HG03103 (cell line): ENCODE measurements around the gene COG7.
"Not testable (repeated sequence)": the region's sequence is repeated elsewhere in the genome, so short reads cannot be mapped to it uniquely, and the experiment has no call there.

ENCODE experiments used
- ATAC-seq: cut with Tn5 transposase; IDR thresholded peaks from one replicate; pipeline ENCODE4 v1.9.1; 2021; ENCODE audit warnings: low read depth; ENCODE audit not compliant: unreplicated experiment

The COG7 gene

DNA sequence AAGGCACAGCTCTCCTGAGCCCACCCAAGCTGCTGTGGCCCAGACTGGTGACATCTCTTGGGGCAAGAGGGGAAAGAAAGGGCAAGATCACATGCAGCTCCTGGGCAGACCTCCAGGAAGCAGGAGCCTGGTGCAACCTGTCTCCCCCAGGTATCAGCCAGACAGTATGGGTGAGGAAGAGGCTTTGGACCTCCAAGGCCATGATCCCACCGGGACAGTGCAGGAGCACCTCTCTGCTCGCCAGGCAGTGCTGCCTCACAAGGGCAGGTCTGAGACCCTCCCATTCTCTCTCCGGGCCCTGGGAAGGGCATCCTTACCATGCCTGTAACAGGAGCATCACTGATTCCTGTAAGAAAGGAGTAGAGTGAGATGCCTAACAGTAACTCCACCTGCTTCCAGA lies 25.6 kb upstream of the COG7 start:
- ATAC-seq, result no peak

DNA sequence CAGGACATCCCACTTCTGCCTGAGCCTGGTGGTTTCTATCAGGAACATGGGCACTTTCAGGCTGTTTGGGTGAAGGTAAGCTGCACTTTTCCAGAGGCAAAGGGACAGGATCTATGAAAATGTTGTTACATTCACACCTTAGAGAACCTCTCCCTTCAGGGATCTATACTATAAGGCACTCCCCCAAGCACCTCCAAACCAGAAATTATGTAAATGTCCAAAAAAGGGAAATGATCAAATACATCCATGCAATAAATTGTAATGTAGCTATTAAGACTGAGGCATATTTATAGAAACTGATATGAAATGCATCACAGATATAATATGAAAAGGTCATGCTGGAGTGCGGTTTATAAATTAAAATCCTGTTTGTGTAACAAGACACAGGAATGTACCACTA lies 23.3 kb upstream of the COG7 start:
- ATAC-seq, result no peak

DNA sequence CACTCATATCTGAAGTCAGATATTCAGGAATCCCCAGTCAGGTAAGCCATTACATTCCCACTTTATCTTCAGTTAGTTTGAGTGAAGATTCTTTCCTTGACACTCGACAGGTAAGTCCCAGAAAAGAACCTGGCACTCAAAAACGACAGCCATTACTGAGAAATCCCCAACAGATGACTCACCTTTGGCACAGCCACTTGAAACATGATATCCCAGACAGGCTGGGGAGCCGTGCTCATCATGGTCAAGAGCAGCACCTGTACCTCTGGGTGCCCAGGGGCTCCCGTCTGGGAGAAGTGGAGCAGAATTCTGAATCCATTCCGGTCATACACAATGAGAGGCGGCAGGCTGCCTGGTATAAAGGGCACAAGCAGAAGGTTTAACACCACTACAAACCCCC lies 16.8 kb upstream of the COG7 start:
- no peak for ATAC-seq

DNA sequence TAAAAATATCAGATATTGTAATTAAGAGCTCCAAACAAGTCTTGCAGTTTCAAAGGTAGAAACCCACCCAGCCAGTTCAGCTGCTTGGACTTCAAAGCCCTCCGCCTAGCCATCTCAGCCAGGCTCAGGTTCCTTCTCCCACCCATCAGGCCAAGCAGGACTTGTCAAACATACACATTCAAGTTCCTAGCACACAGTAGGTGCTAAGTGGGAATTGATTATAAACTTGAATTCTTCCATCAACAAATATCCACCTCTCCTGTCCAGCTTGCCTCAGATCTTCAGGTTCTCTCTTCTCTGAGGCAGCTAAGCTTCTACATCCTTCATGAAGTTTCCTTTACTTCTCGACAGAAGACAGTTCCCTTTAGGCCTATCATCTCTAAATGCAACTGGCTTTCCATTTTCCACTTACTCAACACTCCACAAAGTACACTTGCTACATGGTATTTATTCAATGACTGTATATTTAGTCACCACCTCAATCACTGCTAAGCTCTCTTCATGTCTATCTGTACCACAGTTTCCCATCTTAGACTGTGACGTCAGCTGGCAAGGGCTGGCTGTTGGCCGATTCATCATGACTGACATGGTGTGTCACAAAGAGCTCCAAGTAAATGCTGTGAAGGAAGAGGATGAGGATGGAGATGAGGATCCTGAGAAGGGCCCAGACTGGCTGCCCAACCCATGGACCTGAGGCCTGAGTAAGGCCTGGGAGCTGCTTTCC lies 13.3 kb upstream of the COG7 start:
- no peak for ATAC-seq

DNA sequence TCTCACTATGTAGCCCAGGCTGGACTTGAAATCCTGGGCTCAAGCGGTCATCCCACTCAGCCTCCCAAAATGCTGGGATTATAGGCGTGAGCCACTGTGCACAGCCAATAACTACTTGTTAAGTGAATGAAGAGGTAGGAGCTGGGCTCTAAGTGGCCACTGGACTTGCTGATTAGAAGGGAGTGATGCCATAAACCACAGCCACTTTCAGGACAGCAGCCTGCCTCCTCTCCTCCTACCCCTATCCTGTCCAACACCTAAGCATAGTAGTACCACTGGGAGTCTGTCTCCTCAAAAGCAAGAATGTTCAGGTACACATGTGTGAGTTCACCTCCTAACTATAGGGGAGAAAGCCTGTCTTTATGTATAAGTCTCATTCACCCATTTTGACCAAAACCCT lies 12.2 kb upstream of the COG7 start:
- ATAC-seq, result no peak

DNA sequence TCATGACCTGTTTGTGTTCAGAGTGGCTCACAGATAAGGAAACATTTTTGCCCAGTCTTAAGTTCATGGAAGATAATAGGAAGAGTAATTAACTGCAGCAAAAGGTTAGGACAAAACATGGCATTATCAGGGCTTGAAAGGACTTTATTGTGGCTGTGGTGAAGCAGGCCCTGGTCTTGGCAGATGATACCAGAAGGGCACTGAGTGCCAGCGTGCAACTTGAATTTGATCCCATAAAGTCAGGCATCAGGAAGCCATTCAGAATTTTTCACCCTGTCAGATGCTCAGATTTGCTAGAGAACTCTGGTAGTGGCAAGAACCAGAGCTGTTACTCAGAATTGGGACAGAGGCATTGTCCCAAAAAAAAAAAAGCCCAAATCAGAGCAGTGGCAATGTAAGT lies 11.2 kb upstream of the COG7 start:
- no peak for ATAC-seq

DNA sequence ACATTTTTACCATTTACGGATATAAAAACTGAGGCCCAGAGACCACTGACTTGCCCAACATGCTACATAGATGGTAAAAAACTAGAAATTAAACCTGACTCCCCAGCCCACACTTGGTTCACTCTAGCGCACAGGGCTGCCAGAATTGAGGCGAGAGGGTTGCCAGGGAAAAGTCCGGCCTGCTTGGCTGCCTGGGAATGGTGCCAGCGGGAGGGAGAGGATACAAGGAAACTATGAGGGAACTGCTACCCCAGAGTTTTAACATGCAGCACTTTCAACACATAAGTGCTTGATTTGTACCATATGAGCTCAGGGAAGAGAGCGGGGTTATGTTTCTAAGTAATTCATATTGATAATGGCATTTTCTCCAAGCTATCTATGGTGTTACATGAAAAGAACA lies 10.0 kb upstream of the COG7 start:
- not testable (repeated sequence) for ATAC-seq

DNA sequence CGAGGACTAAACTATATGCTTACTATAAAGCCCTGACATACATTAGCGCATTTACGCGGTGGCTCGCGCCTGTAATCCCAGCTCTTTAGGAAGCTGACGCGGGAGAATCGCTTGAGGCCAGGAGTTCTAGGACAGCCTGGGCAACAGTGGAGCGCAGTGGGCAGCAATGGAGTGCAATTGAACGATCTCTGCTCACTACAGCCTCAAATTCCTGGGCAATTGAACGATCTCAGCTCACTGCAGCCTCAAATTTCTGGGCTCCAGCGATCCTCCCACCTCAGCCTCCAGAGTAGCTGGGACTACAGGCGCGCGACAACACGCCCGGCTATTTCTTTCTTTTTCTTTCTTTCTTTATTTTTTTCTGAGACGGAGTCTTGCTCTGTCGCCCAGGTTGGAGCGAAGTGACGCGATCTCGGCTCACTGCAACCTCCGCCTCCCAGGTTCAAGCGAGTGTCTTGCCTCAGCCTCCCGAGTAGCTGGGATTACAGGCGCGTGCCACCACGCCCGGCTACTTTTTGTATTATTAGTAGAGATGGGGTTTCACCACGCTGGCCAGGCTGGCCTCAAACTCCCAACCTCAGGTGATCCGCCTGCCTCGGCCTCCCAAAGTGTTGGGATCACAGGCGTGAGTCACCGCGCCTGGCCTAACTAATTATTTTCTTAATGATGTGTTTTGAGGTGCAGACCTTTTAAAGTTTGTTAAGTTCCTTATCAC lies 506 bp upstream of the COG7 start:
- no peak for ATAC-seq

DNA sequence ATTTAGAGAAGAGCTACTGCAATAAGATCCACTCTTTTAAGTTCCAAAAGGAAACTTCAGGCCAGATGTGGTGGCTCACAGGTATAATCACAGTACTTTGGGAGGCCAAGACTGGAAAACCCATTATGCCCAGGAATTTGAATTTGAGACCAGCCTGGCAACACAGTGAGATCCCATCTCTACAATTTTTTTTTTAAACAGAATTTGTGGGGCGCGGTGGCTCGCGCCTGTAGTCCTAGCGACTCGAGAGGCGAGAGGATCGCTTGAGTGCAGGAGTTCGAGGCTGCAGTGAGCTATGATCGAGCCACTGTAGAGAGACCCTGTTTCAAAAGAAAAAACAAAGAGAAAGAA lies 793 bp downstream of the COG7 start:
- ATAC-seq, result no peak

DNA sequence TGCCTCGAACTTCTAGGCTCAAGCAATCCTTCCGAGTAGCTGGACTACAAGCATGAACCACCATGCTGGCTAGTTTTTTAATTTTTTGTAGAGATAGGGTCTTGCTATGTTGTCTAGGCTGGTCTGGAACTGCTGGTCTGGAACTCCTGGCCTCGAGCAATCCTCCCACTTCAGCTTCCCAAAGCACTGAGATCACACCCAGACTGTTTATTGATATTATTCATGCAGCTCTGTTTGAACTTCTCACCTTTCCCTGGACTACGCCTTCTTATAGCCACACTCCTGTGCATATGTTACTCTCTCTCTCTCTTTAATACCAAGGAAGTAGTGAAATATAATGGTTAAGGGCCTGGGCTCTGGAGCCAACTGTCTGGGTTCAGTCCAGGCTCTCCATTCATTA lies 4.6 kb downstream of the COG7 start:
- no peak for ATAC-seq

DNA sequence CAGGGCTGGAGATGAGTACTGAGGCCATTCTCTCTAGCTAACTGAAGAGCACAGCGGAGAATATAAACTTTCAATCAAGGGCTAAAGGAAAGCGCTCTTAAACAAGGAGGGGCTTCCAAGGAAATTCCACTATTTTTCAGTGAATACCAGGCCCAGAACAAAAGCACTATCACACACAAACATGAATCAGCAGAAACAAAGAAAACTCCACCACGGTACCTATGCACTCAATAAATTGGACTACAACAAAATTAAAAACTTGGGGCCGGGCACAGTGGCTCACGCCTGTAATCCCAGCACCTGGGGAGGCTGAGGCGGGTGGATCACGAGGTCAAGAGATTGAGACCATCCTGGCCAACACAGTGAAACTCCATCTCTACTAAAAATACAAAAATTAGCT lies 15.4 kb downstream of the COG7 start:
- not testable (repeated sequence) for ATAC-seq

DNA sequence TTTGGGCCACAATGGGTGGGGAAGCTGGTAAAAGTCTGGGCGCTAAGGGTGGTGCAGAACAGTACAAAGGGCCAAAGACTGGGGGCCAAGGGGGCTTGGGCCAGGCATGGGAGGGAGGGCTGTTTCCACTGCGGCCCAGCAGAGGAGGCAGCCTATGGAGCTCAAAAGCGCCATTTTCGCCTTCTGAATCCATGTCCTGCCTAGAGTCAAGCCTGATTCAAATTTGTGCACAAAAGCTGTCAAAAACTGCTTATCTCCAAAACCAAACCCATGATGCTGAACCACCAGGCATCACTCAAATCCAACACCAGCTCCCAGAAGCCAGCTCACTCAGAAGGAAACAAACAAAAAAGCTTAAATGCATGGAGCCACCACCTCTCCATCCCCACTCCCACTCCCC lies 16.0 kb downstream of the COG7 start:
- no peak for ATAC-seq

DNA sequence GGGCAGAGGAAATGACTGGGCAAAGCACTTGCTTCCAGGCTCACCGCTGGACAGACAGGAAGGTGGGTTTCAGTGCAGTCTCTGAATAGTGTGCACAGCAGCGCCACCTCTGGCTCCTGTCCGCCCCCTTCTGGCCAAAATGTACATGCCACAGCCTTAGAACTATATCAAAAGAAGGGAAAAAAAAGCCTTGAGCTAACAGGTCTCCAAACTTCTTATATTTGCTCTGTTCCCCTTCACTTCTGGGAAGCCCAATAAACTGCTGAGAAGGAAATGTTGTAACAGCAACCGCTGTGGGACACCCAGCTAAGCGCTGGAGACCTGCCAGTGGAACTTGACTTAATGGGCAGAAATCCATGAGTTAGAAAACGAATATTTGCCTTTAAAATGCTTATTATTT lies 17.5 kb downstream of the COG7 start:
- ATAC-seq, result no peak

DNA sequence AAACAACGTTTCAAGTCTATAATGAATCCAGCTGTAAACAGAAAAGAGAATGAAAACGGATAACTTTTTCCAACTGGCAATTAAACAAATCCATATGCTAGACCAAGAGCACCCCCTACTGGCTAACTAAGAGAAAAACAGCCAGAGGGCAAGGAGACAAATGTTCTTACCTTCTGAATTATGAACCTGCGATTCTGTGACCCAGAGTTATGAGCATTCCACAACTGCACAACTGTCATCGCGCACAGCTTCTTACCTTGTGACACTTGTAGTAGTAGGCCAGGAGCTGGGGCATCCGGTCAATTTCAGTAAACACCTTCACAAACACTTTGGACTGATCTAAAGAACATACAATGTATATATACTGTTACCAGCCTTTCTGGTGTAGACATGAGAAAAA lies 18.6 kb downstream of the COG7 start:
- ATAC-seq, result no peak

DNA sequence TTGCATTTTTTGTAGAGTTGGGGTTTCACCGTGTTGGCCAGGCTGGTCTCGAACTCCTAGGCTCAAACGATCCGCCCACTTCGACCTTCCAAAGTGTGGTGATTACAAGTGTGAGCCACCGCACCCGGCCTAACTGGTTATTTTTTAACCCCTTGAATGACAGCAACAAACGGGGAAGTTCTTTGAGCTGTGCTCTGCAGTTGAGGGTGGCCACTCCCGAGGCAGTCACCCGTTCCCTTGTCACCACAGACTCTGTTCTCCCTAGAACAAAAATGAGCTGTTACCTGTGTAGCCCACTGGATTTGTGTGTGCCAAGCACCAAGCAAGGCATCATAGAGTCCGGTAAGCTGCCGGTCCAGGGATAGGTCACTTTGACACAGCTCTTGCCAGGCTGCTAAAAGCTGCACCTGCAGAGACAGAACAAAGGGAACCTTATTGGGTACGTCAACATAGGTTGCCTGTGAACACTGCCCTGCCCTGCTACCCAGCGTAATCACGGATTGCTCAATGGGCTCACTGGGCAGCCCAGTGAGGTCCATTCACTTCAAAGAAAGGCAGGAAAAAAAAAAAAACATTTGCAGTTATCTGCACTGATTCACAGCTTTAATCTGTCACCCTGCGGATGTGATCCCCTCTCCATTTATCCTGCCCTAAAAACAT lies 19.6 kb downstream of the COG7 start:
- ATAC-seq, result no peak

DNA sequence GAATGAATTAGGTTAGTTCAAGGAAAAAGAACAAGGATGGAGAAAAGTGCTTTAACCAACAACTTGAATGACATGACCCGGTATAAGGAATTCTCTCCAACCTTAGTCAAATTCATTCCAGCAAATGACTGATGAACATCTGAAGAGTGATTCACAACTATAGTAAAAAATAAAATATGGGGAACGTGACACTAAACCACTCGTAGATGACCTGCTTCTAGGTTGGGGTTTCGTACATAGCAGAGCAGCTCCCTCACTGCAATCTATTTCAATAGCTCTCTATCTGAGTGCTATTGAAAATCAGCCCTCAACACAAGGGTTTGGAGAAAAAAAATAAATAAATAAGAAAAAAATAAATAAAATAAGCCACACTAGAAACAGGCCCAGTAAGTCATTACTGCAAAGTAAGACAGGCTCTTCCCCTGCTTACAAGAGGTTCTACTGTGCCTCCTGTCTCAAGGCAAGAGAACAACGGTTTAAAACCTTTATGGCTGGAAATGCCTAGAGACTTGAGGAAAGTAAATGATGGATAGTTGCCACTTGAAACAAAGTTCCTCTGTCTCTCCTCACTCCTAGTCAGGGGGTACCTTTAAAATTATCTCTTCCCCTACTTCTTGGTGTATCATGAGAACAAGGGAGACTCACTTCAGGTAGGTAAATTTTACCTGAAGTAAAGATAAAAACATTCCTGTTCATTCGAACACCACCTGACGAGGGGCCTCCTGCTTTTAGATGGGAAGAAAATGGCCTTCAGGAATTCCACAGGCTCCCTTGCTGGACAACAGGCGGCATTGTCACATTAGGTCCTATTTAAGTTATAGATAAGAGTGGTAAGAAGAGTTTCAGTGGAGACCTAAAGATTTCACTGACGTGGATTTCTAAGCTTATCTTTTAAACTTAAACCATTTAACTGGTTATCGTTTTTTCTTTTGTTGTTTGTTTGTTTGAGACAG lies 20.5 kb downstream of the COG7 start:
- ATAC-seq, result no peak

DNA sequence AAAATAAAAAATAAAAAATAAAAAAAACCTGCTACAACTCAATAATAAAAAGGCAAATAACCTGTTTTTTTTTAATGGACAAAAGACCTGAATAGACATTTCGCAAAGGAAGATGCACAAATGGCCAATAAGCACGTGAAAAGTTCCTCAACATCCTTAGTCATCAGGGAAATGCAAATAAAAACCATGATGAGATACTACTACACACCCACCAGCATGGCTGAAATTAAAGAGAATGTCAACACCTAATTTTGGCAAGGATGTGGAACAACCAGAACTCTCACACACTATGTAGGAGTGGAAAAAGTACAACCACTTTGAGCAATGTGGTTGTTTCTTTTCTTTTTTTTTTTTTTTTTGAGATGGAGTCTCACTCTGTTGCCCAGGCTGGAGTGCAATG lies 24.6 kb downstream of the COG7 start:
- ATAC-seq, result no peak

DNA sequence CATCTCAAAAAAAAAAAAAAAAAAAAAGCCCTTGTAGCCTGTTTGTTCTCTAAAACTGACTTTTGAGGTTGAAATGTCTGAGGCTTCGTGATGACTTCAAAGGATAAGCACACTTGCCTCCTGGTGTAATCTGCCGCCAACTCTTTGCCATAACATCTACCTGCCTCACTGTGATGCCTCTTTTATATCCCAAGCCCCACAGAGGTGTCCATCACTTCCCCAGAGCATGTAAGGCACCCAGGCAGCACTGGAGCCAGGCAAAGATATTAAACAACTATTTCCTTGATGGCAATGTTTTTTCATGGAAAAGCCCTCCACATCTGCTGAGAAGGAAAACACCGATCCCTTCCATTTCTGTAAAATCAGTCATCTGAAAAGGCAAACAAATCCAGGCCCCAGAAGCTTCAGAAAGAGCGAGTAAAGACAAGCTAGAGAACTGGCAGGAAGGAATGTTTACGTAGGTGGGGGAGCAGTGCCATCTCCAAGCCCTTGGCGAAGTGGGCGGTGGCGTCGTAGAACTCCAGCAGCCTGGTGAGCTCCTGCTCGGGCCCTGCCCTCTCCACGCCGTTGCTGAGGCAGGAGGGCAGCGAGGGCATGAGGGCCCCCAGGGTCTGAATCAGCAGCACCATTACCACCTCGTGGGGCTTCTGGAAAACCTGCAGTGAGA lies 28.6 kb downstream of the COG7 start:
- ATAC-seq, result no peak

DNA sequence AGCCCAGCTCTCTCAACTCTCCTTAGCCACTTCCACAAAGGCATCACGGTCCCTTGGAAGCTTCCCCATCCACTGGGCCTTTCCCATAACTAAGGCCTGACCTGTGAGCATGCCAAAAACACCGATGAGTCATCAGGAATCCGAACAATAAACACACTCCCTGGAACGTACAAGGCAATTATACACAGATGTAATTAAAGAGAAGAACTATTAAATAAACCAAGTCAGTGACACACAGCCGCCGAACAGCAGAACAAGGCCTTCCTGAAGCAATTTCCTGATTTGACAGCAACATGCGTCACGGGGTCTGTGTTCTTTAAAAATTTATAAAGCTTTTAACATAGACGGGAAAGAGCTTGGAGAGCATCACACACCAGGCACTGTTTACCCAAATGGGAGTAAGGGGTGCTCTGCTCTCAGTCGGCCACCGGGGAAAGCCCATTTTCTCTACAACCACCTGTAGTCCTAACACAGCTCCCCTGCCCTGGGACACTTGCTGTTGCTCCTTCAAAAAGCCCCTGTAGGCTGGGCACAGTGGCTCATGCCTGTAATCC lies 29.4 kb downstream of the COG7 start:
- no peak for ATAC-seq

DNA sequence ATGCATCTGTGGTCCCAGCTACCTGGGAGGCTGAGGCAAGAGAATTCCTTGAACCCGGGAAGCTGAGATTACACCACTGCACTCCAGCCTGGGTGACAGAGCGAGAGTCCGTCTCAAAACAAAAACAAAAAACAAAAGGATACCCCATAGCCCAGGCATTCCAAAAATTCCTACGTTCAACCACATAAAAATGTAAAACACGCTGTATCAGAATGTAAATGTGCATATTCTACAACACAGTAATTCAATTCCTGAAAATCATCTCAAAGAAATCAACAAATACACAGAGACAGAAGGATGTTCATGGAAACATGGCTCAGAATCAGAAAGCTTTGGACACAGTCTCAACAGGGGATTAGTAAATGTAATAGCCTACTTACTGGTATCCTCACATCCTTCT lies 33.0 kb downstream of the COG7 start:
- no peak for ATAC-seq
